GM12865 (cell line): ENCODE data around the gene INS.

Experiments used
- DNase-seq: peaks from one replicate; pipeline ENCODE4 v3.0.0; 2010; ENCODE audit warnings: low read depth
- H3K4me3 ChIP-seq: 2 replicates; pipeline ENCODE4 v1.5.1; 2011; ENCODE audit warnings: mild to moderate bottlenecking, low read depth, low read length, control low read depth
- TF ChIP-seq, protein P1 (sequence below): IDR thresholded peaks from 2 replicates; pipeline ENCODE4 v1.5.1; 2011; ENCODE audit warnings: low read length, control low read depth, low read depth, inconsistent platforms; ENCODE audit not compliant: insufficient read depth; ENCODE audit errors: missing control alignments

The INS gene

DNA sequence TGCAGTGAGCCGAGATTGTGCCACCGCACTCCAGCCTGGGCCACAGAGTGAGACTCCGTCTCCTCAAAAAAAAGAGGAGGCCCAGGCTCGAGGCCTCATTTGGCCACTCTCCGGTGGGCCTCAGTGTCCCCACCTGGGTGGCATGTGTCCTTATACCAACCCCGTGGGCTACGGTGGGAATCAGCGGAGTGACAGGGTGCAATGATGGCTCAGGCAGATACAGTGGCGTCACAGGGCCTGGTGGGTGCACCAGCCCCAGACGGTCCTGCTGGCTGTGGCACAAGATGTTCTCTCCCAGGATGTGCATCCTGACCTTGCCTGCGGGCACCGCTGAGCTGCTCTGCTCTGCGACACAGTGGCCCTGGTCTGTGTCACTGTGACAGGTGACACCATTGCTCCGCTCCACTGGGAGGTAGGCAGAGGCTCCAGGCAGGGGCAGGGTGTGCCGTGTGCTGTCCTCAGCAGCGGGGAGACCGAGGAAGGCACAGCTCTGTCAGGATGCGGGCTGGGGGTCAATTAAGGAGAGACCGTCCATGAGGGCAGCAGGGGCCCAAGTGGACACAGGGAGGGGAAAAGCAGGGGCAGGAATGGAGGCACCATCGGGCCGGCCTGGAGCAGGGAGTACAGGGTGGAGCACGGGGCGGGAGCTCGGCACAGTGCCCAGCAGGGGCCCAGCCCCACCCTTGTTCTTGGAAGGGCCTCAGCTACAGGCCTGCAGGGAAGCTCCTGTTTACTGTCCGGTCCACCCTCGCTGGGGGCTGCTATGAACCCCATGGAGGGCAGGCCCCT lies 32.3 kb upstream of the INS start:
- H3K4me3 ChIP-seq, result no peak overlapping the region
- TF ChIP-seq, protein P1, sequence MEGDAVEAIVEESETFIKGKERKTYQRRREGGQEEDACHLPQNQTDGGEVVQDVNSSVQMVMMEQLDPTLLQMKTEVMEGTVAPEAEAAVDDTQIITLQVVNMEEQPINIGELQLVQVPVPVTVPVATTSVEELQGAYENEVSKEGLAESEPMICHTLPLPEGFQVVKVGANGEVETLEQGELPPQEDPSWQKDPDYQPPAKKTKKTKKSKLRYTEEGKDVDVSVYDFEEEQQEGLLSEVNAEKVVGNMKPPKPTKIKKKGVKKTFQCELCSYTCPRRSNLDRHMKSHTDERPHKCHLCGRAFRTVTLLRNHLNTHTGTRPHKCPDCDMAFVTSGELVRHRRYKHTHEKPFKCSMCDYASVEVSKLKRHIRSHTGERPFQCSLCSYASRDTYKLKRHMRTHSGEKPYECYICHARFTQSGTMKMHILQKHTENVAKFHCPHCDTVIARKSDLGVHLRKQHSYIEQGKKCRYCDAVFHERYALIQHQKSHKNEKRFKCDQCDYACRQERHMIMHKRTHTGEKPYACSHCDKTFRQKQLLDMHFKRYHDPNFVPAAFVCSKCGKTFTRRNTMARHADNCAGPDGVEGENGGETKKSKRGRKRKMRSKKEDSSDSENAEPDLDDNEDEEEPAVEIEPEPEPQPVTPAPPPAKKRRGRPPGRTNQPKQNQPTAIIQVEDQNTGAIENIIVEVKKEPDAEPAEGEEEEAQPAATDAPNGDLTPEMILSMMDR, result no peak
- no peak for DNase-seq

DNA sequence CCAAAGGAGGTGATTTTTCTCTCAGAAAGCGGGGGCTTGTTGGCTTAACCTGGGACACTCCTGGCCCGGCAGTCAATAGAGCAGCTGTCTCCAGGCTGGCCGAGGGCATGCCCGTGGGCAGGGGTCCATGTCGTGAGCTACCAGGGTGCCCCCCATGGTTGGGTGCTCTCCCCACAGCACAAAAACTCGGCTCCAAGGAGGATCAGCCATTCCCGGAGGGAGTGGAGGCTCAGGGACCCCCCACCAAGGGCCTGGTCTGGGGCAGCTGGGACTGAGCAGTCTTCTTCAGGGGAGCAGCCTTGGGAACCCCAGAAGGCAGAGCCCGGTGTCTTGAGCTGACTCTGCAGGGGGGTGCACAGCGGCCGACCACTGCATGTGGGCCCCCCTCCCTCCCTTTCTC lies 31.4 kb upstream of the INS start:
- no peak overlapping the region for H3K4me3 ChIP-seq
- TF ChIP-seq, protein P1, result no peak
- DNase-seq, result no peak

DNA sequence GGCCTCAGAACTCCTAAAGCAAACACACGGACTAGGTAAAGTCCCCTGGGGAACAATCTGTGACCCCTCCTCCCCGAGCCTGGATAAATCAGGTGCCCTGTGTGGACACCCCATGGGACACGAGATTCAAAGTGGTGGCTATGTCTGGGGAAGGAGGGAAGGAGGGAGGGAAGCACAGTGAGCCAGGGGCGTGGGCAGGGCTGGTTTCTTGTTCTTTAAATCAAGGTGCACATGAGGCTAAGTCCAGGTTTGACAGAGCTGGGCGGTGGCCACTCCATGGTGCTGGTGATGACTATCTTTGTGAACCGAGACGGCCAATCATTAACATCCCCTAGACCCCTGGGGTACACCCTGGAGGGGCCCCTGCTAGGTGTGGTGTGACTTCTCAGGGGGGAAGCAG lies 30.9 kb upstream of the INS start:
- no peak overlapping the region for H3K4me3 ChIP-seq
- TF ChIP-seq, protein P1, result no peak
- no peak for DNase-seq

DNA sequence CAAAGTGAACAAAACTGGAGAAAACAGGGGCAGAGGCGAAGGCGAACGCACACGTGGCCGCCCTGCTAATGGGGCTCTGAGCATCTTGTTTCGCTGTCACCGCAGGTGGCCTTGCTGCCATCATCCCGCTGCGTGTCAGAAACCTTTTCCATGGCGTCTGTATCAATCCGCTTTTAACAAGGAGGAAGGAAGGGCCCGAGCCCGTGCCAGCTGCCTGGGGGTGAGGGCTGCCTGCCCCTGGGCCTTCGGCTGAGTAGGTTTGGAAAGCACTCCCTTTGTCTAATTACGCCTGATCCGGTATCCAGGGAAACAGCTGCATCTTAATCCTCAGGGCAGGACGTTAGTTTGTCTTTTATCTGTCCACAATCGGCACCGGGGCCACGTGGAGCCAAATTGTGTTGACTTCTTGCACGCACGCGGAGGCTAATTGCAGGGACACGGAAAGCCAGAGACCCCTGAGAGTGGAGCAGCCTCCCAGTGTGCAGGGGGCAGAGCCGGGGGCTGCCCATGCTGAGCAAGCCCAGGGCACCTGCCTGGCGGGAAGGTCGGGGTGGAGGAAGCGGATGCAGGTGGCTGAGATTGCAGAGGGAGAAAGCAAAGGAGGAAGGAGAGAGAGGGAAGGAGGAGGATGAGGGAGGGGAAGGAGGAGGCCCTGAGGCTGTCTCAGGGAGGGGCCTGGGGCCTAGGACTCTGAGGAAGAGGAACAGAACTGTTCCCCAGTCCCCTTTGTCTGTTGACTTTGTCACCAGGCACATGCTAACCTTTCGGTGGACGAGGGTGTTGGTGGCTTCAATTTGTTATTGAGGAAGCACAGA lies 29.9 kb upstream of the INS start:
- no peak overlapping the region for H3K4me3 ChIP-seq
- no peak for DNase-seq
- TF ChIP-seq, protein P1, result no peak

DNA sequence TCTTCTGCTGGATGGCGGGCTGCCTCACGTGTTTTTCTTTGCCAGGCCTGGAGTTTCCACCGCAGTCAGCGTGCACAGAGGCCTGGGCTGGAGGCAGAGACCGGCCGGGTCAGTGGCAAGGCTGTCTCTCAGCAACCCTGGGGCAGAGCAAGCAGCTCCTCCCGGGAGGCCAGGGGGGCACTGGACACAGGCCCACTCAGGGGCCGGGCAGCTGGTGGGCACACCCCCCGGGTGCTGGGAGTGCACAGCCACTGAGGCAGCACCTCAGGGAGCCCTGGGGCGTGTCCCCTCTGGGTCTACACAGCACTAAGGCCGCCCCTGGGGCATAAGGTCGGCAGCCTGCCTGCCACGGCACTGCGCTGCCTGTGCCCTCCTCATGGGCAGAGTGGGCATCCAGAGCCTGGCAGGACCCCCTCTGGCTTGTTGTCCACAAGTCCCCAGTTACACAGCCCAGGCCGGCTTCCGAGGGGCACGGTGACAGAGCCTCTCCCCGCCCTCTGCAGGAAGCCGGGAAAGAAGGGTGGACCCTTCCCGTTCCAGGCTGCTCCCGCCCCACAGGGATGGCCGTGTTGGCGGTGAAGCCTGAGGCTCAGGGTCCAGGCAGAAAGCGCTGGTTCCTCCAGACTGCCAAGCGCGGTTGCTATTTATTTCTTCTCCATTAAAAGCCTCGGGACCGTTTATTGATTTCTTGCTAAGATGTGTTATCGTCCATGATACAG lies 29.1 kb upstream of the INS start:
- no peak for DNase-seq
- TF ChIP-seq, protein P1, result no peak
- no peak overlapping the region for H3K4me3 ChIP-seq

DNA sequence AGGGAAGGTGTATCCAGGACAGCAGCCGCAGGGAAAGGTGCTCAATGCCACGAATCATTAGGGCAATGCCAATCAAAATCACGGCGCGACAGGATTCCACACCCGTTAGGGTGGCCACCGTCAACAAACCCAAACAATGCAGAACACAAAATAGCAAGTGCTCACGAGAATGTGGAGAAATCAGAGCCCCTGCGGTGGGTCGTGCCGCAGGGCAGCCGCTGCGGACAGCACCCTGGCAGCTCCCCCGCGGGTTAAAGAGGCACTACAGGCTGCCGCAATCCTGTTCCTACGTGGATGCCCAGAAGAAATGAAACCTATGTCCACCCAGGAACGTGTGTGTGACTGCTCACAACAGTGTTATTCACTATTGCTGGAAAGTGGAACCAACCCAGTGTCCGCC lies 27.7 kb upstream of the INS start:
- TF ChIP-seq, protein P1, result no peak
- H3K4me3 ChIP-seq, result no peak overlapping the region
- DNase-seq, result no peak
